HL-60/S4 (cell line): ENCODE measurements around the gene HNRNPA3.
"Not testable (repeated sequence)": the region's sequence is repeated elsewhere in the genome, so short reads cannot be mapped to it uniquely, and the experiment has no call there.

Experiments
- in situ Hi-C: fragments of 300-500 bp; cut with MboI; formaldehyde crosslinking; loops from 2 replicates; pipeline ENCODE4 v1.14.3; 2022; ENCODE audit warnings: low sequenced_read_pairs

Gene HNRNPA3

DNA sequence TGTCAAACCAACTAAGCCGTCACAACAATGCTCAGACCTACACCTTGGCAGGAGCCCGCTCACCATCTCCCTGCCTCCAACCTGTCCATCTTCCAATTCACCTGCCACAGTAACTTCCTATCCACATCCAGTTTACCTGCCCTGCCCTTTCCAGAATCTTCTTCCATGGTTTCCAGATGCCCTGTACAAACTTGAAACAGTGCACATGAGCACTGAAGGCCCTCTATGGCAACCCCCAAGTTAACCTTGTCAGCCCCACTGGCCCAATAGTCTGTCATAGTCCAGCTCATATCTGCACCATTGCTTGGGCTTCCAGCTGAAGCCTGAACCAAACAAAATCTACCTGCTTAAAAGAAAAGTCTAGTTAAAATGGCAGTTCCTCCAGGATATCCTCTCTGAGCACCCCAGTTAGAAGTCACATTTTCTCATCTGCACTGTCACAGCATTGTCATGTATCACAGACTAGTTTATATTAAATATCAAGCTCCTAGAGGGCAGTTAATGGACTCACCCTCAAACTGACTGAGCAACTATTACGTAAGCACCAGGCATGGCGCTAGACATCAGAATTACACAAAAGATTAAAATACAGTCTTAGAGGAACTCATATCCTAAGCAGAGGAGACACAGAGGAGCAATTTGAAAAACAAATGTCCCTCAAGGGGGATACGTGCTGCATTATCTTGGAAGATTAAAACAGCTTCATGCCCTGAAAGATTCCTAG is 40.4 kb downstream of the HNRNPA3 start:
- in situ Hi-C loops = no loop called here

DNA sequence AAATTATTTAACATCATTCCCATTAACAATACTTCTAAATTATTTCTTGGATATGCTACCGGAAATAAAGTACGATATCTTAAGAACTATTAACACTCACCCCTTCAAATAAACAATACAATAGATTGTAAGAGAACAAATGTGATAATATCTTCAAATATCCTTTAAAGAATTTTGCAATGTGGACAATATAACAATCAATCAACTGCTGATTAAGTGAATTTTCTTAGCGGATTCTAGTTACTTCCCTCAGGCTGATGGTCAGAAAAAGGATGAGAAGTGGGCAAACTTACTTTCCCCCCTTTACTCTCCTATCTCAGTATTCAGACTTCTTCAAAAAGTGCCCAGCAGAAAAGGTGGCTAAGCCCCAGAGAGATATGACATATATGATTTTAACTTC is 41.1 kb downstream of the HNRNPA3 start:
- in situ Hi-C loops = no loop called here

DNA sequence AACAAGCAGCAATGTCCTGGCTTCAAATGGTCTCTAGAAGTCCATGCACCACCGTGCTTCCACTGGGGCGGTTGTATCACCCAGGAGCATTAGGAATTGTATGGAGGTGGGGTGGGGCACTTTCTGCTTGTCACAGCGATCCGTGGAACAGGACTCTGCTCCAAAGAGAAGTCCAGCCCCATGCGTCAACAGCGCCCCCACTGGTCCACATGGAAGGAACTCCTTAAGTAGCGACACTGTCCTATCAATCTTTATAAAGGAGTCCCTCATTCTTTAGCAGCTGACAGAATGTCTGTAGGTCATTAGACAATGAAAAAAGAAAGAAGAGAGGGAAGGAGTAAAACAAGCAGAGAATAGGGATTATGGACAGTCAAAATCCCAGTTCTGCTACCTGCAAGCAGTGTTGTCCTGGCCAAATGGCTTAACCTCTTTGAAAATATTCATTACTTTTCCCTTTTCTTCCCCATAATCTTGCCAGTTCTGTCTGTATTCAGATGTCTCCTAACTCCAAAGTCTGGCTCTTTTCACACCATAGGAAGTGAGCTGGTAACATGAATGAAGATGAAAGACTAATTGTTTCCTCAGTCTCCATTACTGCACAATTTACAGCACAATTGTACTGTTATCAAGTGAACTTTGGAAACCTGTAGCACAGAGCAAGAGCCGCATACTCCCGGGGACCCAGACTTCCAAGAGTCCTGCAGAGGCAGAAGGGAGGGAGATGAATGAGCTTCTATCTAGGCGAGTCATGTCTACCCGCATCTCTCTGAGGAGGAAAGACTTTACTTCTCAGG is 42.0 kb downstream of the HNRNPA3 start:
- in situ Hi-C loops = no loop called here

DNA sequence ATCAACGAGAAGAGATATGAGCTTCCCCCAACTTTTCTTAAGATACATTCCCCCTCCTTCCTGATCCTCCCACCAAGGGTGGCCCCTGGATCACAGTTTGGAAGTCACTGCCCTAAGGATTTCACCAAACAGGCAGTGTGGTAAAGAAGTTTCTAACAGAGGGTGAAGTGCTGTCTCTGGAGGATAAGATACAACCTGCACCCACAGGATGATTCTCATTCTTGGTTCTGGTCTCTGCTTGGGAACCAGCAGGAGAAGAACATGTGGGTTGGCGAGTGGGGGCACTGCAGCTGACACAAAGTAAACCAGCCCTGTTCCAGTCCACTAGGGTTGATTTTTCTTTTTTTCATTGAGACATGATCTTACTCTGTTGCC is 42.6 kb downstream of the HNRNPA3 start:
- in situ Hi-C loops = no loop called here

DNA sequence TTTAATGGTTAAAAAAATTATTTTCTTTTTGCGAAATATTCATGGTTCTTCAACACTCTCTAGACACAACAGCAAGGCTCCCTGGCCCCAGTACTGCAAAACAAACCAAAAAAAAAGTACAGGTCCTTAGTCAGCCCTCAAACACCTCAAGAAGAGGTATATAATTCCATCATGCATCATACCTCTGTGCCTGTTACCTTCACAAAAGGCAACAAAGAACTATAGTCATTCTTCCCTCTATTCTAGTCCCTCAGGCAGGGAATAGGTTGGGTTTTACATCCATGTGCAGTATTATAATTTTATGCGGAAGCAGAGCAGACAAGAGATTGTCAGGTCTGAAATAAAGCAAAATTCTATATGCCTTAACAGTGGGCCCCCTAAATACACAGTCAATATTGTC is 43.4 kb downstream of the HNRNPA3 start:
- in situ Hi-C loops = no loop called here

DNA sequence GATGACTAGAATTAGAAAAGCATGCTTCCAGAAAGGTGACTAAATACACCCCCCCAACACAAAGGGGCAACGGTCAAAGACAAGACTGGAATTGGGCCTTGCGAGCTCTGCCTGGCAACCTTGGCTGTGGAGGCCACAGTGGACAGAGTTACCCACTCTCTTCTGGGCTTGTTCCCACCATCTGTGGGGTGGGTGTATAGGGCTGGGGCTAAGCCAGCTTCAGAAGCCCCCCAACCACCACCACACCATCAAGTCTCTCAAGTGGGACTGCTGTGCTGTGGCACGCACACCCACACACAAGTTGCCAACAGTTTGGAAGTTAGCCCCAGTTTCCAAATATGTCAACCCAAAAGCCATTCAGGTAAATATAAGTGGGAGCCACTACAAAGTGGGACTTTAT is 44.1 kb downstream of the HNRNPA3 start:
- in situ Hi-C loops = no loop called here

- in situ Hi-C loops = no loop called here
These were observed 44.9 kb downstream of the HNRNPA3 start for GRCh38 chr2:177257471-177257870.

- in situ Hi-C loops = no loop called here
These were observed 45.5 kb downstream of the HNRNPA3 start for GRCh38 chr2:177258059-177258458.

- in situ Hi-C loops = no loop called here
These were observed 47.8 kb downstream of the HNRNPA3 start for GRCh38 chr2:177260379-177260778.

GRCh38 chr2:177261116-177262060 is 48.8 kb downstream of the HNRNPA3 start:
- in situ Hi-C loops = no loop called here

GRCh38 chr2:177262092-177262491 is 49.5 kb downstream of the HNRNPA3 start:
- in situ Hi-C loops = no loop called here

GRCh38 chr2:177262958-177263450 is 50.4 kb downstream of the HNRNPA3 start:
- in situ Hi-C loops = no loop called here

GRCh38 chr2:177263451-177264208 is 51.0 kb downstream of the HNRNPA3 start:
- in situ Hi-C loops = no loop called here

- in situ Hi-C loops = no loop called here
These were observed 51.7 kb downstream of the HNRNPA3 start for GRCh38 chr2:177264209-177264692.

- in situ Hi-C loops = no loop called here
These were observed 52.3 kb downstream of the HNRNPA3 start, which contains the start of gene NFE2L2 for GRCh38 chr2:177264693-177265587. Gene NFE2L2, minus strand, starts transcription at chr2:177264727. Its CDS starts 151 bp downstream, at chr2:177264576.

DNA sequence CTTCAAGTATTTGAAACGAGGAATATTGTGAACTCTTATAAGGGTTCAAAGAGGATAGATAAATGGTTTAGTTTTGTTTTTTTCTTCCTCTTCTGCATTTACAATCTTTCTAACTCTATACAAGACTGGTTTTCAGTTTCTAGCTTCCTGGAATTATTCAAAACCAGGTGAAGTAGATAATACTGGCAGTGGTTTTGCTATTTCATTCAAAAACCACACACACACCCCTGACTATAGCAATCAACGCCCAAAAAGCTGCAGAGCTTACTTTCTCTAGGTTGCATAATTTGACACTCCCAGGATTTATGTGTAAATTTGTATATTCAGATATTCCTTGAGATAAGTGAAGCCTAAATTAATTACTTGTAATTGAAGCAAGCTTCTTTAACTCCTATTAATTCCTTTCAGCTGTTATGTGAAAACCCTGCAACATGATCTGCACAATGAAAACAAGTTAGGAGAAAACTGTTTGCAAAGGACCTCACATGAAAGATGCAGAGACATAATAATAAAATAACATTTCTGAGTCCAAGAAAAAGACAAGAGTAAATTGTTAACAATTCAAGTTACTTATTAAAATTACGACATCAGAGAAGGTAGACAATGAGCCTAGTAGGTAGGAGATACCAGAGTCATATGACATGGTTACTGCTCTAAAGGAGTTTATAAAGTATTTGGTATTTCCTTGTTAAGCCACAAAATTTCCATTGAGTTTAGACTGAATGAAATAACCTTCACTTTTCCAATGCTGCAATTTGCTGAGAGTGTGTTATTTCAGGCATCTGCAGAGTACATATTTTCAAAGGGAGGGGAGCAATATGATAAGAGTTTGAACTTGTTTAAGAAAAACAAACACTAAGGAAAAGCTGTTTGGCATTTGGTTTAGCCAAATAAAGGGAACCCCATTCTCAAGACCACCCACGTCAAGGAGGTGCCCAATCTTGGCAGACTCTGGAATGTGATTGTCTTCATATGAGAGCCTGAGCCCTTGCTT is 53.5 kb downstream of the HNRNPA3 start:
- in situ Hi-C loops = no loop called here

DNA sequence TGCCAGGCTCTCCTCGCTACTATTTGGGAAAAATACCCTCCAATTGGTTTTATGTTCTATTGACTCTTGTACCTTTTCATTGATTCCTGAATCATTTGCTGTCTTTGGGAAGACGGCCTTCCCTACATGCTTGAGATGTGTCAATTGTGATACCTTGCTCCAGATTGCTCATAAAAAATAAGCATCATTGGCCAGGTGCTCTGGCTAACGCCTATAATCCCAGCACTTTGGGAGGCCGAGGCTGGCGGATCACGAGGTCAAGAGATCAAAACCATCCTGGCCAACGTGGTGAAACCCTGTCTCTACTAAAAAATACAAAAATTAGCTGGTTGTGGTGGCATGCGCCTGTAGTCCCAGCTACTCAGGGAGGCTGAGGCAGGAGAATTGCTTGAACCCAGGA is 54.4 kb downstream of the HNRNPA3 start:
- in situ Hi-C loops = not testable (repeated sequence)
